Activated T-helper 2 cell treated with anti-CD3 and anti-CD28 coated beads, Interferon-gamma antibody, Interleukin-2, Interleukin-4, amounts not matched to agents 10 μg/mL and 5 μg/mL and 100 μg/mL, durations not matched to agents 14 hours and 24 hours and 36 hours (primary cell): ENCODE measurements around the gene PTH1R. TPM values are rescaled to one million over a fixed set of nuclear protein-coding genes. Genes with fewer than 3 reads are reported as not detected.

Experiments
- DNase-seq: peaks from one replicate; pipeline ENCODE4 v3.0.0; 2021; ENCODE audit warnings: low spot score
- H3K27ac Mint-ChIP-seq: one replicate; pipeline ENCODE4 v1.8.0; 2021; ENCODE audit warnings: mixed read lengths
- H3K27me3 Mint-ChIP-seq: one replicate; pipeline ENCODE4 v1.8.0; 2021; ENCODE audit warnings: low read depth, mixed read lengths
- H3K36me3 Mint-ChIP-seq: one replicate; pipeline ENCODE4 v1.8.0; 2021; ENCODE audit warnings: low read depth, mixed read lengths
- H3K4me1 Mint-ChIP-seq: one replicate; pipeline ENCODE4 v1.8.0; 2021; ENCODE audit warnings: low read depth, mixed read lengths
- H3K4me3 Mint-ChIP-seq: one replicate; pipeline ENCODE4 v1.8.0; 2021; ENCODE audit warnings: low read depth, mild to moderate bottlenecking, moderate library complexity, mixed read lengths
- H3K9me3 Mint-ChIP-seq: one replicate; pipeline ENCODE4 v1.8.0; 2021; ENCODE audit warnings: mixed read lengths
- intact Hi-C: fragments of 100-400 bp; cut with micrococcal nuclease; formaldehyde crosslinking; loops from one replicate; pipeline ENCODE4 v1.15.1; 2023
- total RNA-seq: library from RNA; stranded (reverse); gene quantifications from 2 replicates; pipeline ENCODE4 v1.2.3, GENCODE V29; 2022

Gene PTH1R
- total RNA-seq, 1 donor from 2014 or later, result not detected

DNA sequence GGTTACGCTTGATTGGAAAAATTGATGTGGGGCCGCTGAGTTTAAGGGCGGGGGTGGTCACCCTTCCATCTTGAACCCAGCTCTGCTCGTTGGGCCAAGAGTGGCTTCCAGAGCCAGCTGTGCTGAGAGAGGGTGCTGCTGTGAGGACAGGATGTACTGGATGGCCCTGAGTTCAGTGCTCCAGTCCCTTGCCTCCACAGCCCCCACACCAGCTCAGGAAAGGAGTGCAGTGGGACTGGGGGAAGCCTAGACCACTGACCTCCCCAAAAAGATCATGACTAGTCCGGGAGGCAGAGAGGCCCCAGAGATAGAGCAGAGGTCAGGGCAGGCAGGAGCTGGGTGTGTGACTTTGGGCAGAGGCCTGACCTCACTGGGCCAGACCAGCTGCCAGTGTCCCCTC, 4.0 kb upstream of the PTH1R start:
- Mint-ChIP-seq H3K27me3 (peaks cover 17% of the 10 kb centered on the region), H3K9me3 (no peaks in the 10 kb centered on the region), H3K36me3 (no peaks in the 10 kb centered on the region), H3K27ac (no peak overlapping the region), H3K4me1 (peaks cover 7% of the 10 kb centered on the region), H3K4me3 (no peak overlapping the region)
- no peak for DNase-seq
- intact Hi-C loops, result no loop called here

DNA sequence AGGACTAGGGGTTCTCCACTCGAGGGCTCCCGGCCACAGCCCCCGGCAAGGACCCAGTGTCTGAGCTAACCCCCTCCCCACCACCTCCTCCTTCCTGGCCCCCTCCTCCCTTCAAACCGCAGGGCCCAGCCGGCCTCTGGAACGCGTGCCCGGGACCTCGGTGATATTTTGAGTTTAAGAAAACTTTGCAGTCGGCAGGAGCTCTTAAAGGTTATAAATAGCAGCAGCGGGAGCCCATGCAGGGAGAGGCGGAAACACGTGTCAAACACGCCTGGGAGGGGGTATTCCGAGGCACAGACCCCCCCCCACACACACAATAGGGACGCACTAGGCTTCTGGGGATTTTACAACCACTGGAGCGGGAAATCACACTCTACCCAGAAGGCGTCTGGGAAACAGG, 3.1 kb upstream of the PTH1R start:
- H3K4me3 Mint-ChIP-seq, result no peak overlapping the region
- H3K4me1 Mint-ChIP-seq, result peaks cover 7% of the 10 kb centered on the region
- no peaks in the 10 kb centered on the region for H3K36me3 Mint-ChIP-seq
- no peak for DNase-seq
- H3K27ac Mint-ChIP-seq, result no peak overlapping the region
- no peaks in the 10 kb centered on the region for H3K9me3 Mint-ChIP-seq
- peaks cover 24% of the 10 kb centered on the region for H3K27me3 Mint-ChIP-seq
- intact Hi-C loops, result no loop called here

DNA sequence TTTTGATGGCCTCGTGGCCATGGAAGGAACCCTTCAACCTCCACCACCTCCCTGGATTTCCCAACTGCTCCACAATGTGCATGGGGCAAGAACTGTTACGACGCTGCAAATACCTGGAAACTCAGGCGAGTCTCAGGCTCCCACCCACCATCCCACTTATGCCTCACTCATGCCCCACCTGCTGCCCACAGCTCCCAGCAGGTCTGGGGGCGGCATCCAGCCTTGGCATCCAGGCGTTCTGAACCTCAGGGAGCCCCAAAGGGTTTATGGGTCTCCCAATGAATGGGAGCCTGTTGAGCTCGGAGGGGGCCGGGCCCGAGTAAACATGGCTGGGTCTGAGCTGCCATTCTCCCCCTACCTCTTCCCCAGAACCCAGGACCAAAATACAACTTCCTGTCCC, 2.0 kb upstream of the PTH1R start:
- Mint-ChIP-seq H3K4me1 (peaks cover 7% of the 10 kb centered on the region), H3K4me3 (no peak overlapping the region), H3K36me3 (no peaks in the 10 kb centered on the region), H3K9me3 (no peaks in the 10 kb centered on the region), H3K27ac (no peak overlapping the region), H3K27me3 (peaks cover 32% of the 10 kb centered on the region)
- DNase-seq, result no peak
- intact Hi-C loops, result no loop called here

DNA sequence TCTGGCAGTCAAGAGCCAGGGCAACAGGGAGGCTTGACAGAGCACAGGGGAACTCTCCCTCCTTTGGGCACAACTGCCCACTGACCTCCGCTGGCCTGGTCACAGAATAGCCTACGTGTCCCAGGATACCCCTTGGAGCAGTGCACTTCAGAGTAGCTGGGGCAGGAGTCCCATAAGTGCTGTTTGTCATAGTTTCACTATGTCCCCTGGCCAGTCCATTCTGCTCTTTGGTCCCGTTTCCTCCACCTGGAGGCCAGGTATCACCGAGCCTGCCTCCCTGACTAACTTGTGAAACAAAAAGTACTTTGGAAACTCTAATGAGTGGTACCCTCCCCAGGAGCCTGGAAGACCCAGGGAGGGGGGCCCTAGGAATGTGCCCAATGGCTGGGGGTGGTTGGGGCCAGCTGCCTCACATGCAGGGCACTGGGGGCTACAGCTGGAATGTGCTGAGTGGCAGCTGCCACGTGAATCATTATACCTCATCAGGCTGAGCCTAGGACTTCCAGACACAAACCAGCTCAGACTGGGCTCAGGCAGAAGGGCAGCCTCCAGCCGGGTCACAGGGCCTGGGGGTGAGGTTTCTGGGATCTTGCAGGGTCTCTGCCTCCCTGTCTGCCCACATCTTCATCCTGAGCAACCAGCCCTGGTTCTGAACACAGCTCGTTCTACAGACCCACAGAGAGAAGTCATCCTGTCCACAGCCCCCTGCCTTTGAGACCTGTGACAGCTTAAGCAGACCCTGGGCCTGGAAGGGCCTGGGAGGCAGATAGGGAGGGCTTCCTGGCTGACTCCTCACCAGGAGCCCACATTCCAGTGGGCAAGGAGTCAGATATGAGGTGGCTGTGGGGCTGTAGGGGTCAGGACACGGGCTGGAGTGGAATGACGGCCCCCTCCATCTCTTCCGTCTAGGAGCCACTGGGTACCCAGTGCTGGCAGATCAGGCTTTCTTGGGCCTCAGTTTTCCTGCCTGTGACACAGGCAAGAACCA, 914 bp upstream of the PTH1R start:
- Mint-ChIP-seq H3K36me3 (no peaks in the 10 kb centered on the region), H3K27ac (no peak overlapping the region), H3K27me3 (peaks cover 36% of the 10 kb centered on the region)

DNA sequence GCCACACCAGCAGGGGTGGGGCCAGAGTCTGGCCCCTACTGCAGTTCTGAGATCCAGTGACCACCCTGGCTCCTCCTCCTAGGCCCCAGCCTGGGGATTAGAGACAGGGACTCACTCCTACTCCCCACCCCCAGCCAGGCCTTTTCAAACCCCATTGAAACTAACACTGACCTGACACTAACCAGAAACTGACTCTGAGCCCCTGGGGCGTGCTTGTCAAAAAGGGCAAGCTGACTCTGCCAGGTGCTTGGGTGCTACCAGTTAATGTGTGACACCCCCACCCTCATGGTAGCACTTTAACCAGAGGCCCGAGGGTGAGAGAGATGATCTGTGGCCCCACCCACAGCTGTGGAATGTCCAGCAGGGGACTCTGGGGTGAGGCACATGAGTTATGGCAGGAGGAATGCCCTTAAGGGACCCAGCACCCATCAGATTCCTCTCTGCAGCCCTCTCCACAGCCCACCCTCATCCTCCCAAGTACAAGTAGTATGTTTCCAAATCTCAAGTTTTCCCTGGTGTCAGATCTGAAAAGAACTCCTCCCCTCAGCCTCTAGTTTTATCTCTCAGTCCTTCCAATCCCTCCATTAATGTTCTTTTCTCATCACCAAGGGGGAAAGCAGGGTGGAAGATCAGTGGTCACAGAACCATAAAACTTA, 1.4 kb downstream of the PTH1R start:
- peaks cover 1% of the 10 kb centered on the region for H3K4me1 Mint-ChIP-seq

More for the DNA sequence above, 914 bp upstream of the PTH1R start:
- intact Hi-C loops, result no loop called here
- Mint-ChIP-seq H3K4me3 (no peak overlapping the region), H3K4me1 (peaks cover 7% of the 10 kb centered on the region), H3K9me3 (no peaks in the 10 kb centered on the region)
- no peak for DNase-seq

DNA sequence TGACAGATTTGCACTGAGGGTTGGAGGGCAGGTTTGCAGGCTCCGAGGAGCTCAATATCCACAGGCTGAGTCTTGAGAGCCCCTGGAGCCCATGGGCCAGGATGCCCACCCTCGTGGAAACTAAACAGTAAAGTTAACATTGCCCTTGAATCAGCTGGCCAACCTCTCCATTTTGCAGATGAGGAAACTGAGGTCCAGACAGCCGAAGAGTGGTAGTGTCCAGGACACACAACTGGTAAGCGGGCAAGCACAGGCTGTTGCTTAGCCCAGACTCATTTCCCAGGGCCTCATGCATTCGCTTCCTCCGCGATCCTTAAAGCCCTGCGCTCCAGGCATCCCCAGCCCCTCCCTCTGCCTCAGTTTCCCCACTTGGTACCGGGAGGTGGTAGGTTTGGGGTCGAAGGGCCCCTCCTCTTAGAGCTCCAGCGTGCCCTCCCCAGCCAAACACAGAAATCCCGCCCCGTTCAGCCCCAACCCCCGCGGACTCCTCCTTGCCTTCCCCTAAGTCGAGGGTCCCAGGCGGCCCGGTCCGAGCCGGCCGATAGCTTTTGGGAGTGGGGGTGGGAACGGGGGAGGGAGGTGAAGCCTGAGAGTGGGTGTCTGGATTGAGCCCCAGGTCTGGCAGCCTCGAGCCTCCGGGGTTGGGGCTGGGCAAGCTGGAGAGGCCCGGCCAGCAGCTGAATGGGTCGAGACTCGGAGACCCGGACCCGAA, 3.5 kb downstream of the PTH1R start:
- intact Hi-C loops, result no loop called here
- Mint-ChIP-seq H3K27ac (no peak overlapping the region), H3K27me3 (peaks cover 48% of the 10 kb centered on the region), H3K4me3 (peak overlapping the region; percentile 47), H3K9me3 (no peaks in the 10 kb centered on the region), H3K36me3 (no peaks in the 10 kb centered on the region), H3K4me1 (peaks cover 6% of the 10 kb centered on the region)
- no peak for DNase-seq

More for the DNA sequence above, 1.4 kb downstream of the PTH1R start:
- Mint-ChIP-seq H3K9me3 (no peaks in the 10 kb centered on the region), H3K36me3 (no peaks in the 10 kb centered on the region), H3K27me3 (peaks cover 41% of the 10 kb centered on the region), H3K27ac (no peak overlapping the region), H3K4me3 (no peak overlapping the region)
- intact Hi-C loops, result no loop called here
- no peak for DNase-seq

DNA sequence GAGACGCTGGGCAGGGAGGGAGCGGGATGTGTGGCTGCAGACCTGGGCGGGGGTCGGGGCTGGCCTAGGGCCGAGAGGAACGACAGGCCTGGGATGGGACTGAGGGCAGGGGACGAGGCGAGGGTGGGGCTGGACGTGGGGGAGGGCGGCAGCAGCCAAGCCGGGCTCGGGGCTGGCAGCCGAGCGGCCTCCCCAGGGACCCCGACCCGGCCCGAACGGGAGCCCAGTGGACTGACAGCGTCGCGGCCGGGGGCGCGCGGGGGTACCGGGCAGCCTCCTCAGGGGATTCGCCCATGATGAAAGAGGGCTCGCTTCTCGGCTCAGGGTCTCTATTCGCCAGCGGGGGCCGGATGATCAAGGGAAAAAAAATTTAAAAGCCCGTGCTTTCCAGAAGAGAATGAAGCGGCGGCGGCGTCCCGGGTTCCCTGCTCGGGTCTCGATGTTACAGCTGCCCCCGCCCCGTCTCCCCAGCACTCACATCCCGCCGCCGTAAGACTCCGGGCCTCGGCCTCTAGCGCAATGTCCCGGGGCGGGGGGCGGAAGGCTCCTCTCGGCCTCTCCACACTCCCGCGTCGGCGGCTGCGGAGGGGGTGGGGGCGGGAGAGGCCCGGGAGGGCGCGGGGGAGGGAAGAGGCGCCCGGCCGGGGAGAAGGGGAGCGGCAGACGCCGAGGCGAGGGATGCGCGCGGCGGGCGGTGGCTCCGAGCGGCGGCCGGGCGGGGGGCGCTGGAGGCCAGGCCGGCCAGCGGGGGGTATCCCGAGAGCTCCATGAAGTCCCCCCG, 4.3 kb downstream of the PTH1R start:
- Mint-ChIP-seq H3K27me3 (peaks cover 48% of the 10 kb centered on the region), H3K27ac (no peak overlapping the region), H3K4me1 (peaks cover 6% of the 10 kb centered on the region), H3K36me3 (no peaks in the 10 kb centered on the region), H3K4me3 (peak overlapping the region; percentile 21), H3K9me3 (no peaks in the 10 kb centered on the region)
- no peak for DNase-seq
- intact Hi-C loops, result no loop called here

DNA sequence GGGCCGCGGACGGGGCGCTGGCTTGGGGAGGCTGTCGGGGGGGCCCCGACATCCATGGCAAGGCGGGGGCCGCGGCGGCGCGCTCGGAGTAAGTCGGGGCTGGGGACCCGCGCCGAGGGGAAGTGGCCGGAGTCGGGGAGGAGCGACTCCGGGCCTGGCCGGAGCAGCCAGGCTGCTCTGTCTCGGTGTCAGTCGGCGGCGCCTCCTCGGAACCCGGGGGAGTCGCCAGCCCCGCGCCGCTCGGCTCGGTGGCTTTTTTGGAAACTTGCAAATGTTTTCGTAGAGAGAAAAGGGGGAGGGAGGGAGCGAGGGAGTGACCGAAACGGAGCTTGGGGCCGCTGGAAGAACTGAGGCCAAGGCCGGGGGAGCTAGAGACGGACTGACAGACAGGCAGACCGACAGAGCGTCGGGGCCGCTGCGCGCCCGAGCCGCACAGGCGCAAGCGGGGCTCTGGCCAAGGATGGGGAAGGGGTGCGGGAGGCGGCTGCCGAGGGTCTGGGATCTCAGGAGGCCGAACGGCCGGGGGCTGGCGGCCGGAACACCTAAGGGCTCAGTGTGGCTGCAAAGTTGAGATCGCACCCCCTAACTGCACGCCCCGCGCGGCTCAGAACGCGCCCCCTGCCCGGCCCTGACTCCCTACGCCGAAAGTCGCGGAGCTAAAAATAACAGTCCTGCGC, 5.0 kb downstream of the PTH1R start:
- H3K9me3 Mint-ChIP-seq, result no peaks in the 10 kb centered on the region
- H3K4me1 Mint-ChIP-seq, result peaks cover 6% of the 10 kb centered on the region
- H3K36me3 Mint-ChIP-seq, result no peaks in the 10 kb centered on the region
- H3K4me3 Mint-ChIP-seq, result peak overlapping the region; percentile 42
- intact Hi-C loops, result no loop called here
- no peak for DNase-seq
- peaks cover 49% of the 10 kb centered on the region for H3K27me3 Mint-ChIP-seq
- H3K27ac Mint-ChIP-seq, result no peak overlapping the region

DNA sequence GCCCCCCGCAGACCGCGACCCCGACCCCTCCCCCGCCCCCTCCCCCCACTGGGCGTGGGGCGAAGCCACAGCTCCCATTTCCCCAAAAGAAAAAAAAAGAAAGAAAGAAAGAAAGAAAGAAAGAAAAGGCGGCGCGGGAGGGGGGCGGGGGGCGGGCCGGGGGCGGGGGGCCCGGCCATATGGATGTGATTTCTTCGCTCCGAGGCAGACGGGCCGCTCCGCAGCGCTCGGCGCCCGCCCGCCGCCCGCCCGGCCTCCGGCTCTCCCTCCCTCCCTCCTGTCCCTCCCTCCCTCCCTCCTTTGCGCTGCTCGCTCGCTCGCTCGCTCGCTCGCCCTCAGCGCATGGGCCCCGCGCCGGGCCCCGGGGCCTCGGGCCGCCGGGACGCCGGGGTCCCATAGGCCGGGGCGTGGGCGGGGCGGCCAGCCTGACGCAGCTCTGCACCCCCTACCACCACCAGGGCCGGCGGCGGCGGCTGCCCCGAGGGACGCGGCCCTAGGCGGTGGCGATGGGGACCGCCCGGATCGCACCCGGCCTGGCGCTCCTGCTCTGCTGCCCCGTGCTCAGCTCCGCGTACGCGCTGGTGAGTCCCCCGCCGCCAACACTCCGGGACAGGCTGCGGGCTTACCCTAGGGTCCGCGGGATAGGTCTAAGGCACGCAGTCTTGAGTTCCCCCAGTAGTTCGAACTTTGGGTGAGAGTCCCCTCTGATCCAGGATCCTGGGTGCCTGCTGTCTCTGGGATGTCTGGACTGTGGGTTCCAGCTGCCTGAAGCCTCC, 5.7 kb downstream of the PTH1R start:
- H3K27ac Mint-ChIP-seq, result no peak overlapping the region
- H3K27me3 Mint-ChIP-seq, result peaks cover 56% of the 10 kb centered on the region

DNA sequence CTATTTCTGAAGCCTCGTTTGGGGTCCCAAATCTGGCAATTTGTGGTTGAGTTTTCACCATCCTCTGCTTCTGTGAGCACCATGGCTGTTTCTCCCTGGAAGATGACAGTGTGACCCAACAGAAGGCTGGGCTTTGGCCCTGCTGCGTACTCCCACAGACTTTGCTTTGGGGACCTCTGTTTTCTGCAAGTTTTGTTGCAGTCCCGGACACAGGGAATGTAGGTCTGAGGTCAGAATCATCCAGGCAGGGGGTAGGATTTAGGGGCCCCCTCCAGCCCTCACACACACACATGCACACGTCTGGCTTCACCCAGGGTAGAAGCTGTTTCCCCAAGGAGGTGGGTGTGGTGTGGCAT, 6.3 kb downstream of the PTH1R start:
- no peak for DNase-seq
- Mint-ChIP-seq H3K27me3 (peaks cover 56% of the 10 kb centered on the region), H3K9me3 (no peaks in the 10 kb centered on the region), H3K36me3 (no peaks in the 10 kb centered on the region), H3K27ac (no peak overlapping the region), H3K4me1 (peaks cover 6% of the 10 kb centered on the region), H3K4me3 (peak overlapping the region; percentile 3)
- intact Hi-C loops, result no loop called here

More for the DNA sequence above, 5.7 kb downstream of the PTH1R start:
- Mint-ChIP-seq H3K9me3 (no peaks in the 10 kb centered on the region), H3K4me3 (no peak overlapping the region), H3K4me1 (peaks cover 6% of the 10 kb centered on the region), H3K36me3 (no peaks in the 10 kb centered on the region)
- no peak for DNase-seq
- intact Hi-C loops, result no loop called here

DNA sequence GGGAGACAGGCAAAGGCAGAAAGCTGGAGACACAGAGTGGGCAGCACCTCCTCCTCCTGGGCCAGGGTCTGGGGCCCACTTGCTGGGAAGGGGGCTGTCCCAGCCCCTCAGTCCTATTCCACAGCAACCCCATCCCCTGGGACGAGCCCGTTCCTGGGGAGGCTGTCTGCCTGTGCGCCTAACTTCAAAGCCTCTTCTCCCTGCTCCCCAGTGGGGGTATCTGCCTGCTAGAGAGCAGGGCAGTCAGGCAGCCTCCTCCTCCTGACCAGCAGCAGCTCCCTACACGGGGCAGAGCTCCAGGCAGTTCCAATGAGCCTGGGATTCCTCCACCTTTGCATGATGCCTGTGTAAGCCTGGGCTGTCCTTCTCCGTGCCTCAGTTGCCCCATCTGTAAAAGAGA, 6.9 kb downstream of the PTH1R start:
- Mint-ChIP-seq H3K4me3 (no peak overlapping the region), H3K27ac (no peak overlapping the region), H3K27me3 (peaks cover 50% of the 10 kb centered on the region), H3K4me1 (peaks cover 6% of the 10 kb centered on the region), H3K9me3 (no peaks in the 10 kb centered on the region), H3K36me3 (no peaks in the 10 kb centered on the region)
- intact Hi-C loops, result no loop called here
- no peak for DNase-seq
